Cardiac fibroblast (primary cell): ENCODE measurements around the gene ALDH1A3.

Experiments
- DNase-seq, 2 donors: peaks; one replicate each; pipeline versions ENCODE4 v3.0.0 to v3.0.0-alpha.2; 2010; ENCODE audit warnings: low read depth in 2 of 2
- H3K4me3 ChIP-seq, 2 donors: replicated peaks in 1 of 2; 1 replicate in 1 of 2; 2 replicates in 1 of 2; pipeline ENCODE4 v1.5.1; 2011; ENCODE audit warnings: low read depth in 2 of 2, low read length in 2 of 2, mild to moderate bottlenecking in 2 of 2, moderate library complexity in 1 of 2
- TF ChIP-seq, protein P1 (sequence below): IDR thresholded peaks from one replicate; pipeline ENCODE4 v1.5.1; 2011; ENCODE audit warnings: low read depth, mild to moderate bottlenecking, low read length, inconsistent platforms

ALDH1A3 gene

GRCh38 chr15:100890850-100891249, 11.2 kb downstream of the ALDH1A3 start:
- H3K4me3 ChIP-seq, result no peak overlapping the region
- TF ChIP-seq, protein P1, sequence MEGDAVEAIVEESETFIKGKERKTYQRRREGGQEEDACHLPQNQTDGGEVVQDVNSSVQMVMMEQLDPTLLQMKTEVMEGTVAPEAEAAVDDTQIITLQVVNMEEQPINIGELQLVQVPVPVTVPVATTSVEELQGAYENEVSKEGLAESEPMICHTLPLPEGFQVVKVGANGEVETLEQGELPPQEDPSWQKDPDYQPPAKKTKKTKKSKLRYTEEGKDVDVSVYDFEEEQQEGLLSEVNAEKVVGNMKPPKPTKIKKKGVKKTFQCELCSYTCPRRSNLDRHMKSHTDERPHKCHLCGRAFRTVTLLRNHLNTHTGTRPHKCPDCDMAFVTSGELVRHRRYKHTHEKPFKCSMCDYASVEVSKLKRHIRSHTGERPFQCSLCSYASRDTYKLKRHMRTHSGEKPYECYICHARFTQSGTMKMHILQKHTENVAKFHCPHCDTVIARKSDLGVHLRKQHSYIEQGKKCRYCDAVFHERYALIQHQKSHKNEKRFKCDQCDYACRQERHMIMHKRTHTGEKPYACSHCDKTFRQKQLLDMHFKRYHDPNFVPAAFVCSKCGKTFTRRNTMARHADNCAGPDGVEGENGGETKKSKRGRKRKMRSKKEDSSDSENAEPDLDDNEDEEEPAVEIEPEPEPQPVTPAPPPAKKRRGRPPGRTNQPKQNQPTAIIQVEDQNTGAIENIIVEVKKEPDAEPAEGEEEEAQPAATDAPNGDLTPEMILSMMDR, result no peak
- DNase-seq, result no peak

DNA sequence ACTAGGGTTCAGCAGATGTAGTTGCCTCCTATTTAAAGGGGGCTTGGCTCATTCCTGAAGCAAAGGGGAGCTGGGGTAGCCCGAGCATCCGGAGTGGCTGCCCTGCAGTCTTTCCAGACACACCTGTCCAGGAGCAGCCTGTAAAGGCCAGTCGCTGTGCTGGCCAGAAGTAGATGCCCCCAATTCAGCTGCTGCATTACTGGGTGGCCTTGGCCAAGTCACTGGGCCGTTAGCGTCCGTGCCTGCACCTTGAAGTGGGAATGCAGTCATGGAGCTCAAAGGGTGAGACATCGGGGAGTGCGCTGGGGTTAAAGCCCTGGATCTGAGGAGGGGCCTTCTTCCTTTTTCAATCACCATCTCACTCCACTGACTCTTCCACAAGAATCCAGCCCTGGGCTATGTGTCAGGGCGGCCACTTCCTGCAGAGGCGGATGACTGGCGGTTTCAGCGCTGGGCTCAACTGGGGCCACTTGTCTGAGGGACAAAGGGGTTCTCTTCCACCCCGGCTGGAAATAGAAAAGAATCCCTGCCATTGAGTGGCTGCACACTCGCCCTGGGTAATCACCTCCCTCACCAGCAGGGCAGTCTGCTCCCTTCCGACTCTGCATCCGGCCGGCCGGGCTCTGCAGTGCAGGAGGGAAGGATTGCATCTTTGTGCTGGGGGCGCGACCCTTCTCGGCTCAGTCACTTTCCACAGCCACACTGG, 11.8 kb downstream of the ALDH1A3 start:
- no peak overlapping the region for H3K4me3 ChIP-seq
- no peak for DNase-seq
- TF ChIP-seq, protein P1, result no peak

DNA sequence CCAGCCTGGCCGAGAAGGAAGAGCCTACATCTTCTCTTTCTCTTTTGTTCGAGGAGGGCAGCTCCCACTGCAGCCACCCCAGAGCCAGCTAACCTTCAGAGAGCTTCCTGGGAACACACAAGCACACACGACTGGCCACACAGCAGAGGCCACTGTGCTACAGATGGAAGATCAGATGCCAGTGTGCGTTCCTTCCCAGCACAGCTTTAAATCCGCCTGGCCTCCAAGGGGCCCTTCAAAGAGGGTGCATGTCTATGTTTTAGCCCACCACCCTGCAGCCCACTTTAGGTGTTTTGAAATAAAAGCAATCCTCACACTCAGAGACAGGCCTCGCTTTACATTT, 12.4 kb downstream of the ALDH1A3 start:
- no peak for DNase-seq
- TF ChIP-seq, protein P1, result no peak

DNA sequence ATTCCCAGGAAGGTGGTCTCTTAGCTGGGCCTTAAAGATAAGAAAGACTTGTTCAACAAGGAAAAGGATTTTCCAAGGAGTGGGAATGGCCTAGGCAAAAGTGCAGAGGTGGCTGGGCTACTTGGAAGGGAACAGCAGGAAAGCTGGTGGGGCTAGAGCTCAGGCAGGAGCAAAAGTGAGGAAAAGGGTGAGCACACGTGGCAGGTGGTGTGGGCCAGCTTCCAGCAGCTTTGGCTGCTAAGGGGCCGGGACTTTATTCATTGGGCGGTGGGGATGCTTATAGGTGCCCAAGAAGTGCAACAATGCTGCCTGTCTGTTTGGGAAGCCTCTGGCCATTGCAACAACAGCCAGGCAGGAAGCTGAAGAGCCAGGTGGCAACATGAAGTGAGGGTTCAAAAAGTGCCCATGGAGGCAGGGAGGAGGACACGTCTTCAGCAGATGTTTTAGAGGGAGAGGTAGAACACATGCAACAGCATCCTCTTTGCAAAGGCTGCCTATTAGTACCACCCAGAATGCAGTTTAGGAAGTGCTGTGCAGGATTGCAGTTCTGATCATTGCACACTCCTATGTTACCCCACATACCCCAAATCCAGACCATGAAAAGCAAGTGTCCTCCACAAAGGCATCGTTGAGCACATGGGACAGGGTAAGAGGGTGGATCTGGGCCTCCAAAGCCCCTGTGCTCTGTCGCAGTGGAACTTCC, 13.8 kb downstream of the ALDH1A3 start:
- no peak for DNase-seq
- TF ChIP-seq, protein P1, result no peak
- H3K4me3 ChIP-seq, result no peak overlapping the region

More for the DNA sequence above, 12.4 kb downstream of the ALDH1A3 start:
- H3K4me3 ChIP-seq, result no peak overlapping the region

DNA sequence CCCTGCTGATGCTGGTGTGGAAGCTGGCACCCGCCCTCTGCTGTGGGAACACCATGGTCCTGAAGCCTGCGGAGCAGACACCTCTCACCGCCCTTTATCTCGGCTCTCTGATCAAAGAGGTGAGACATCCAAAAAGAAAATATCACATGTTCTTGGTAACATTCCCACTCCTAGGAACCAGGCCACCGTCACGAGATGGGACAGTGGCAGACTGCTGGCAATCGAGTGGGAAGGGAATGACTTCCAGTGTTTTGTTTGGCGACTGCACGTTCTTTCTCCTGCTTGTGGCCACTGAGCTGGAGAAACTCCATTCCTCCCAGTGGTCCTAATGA, 14.3 kb downstream of the ALDH1A3 start:
- DNase-seq, result no peak
- TF ChIP-seq, protein P1, result no peak
- no peak overlapping the region for H3K4me3 ChIP-seq

- no peak overlapping the region for H3K4me3 ChIP-seq
- no peak for DNase-seq
- TF ChIP-seq, protein P1, result no peak
Observed at GRCh38 chr15:100895721-100896120, 16.1 kb downstream of the ALDH1A3 start.
